Measurements from ENCODE around the gene NME2. TPM values are rescaled to one million over a fixed set of nuclear protein-coding genes. Genes with fewer than 3 reads are reported as not detected.

NME2 gene
- total and polyA plus RNA-seq, 2 experiments from 2014 or later: 393 to 585 TPM

GRCh38 chr17:51147650-51148049 lies 18.6 kb upstream of the NME2 start:
- peaks cover 2% of the 10 kb centered on the region for H3K4me1 ChIP-seq (ENCODE audit: low read depth)
- TF ChIP-seq, protein P1, sequence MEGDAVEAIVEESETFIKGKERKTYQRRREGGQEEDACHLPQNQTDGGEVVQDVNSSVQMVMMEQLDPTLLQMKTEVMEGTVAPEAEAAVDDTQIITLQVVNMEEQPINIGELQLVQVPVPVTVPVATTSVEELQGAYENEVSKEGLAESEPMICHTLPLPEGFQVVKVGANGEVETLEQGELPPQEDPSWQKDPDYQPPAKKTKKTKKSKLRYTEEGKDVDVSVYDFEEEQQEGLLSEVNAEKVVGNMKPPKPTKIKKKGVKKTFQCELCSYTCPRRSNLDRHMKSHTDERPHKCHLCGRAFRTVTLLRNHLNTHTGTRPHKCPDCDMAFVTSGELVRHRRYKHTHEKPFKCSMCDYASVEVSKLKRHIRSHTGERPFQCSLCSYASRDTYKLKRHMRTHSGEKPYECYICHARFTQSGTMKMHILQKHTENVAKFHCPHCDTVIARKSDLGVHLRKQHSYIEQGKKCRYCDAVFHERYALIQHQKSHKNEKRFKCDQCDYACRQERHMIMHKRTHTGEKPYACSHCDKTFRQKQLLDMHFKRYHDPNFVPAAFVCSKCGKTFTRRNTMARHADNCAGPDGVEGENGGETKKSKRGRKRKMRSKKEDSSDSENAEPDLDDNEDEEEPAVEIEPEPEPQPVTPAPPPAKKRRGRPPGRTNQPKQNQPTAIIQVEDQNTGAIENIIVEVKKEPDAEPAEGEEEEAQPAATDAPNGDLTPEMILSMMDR (IDR thresholded peaks at IDR 0.05; ENCODE audit: low read depth, low read length): no peak
- peak in 1 of 2 donors; percentile 19 for DNase-seq (ENCODE audit: low read depth in 1 of 2, low spot score in 1 of 2)
- H3K27ac ChIP-seq: no peak overlapping the region
- H3K4me3 ChIP-seq: no peak overlapping the region
- no peaks in the 10 kb centered on the region for H3K36me3 ChIP-seq
- H3K27me3 ChIP-seq: no peaks in the 10 kb centered on the region
- no peaks in the 10 kb centered on the region for H3K9me3 ChIP-seq (ENCODE audit: low read depth)

- Histone ChIP-seq H3K4me1 (ENCODE audit: low read depth) (peaks cover 5% of the 10 kb centered on the region), H3K9me3 (ENCODE audit: low read depth) (no peaks in the 10 kb centered on the region), H3K4me3 (no peak overlapping the region), H3K27me3 (no peaks in the 10 kb centered on the region), H3K27ac (no peak overlapping the region), H3K36me3 (no peaks in the 10 kb centered on the region)
- TF ChIP-seq, protein P1 (IDR thresholded peaks at IDR 0.05; ENCODE audit: low read depth, low read length): no peak
- no peak for DNase-seq (ENCODE audit: low read depth in 1 of 2, low spot score in 1 of 2)
Observed at GRCh38 chr17:51149163-51149562, 17.0 kb upstream of the NME2 start.

GRCh38 chr17:51150932-51151331 lies 15.3 kb upstream of the NME2 start:
- no peak for DNase-seq (ENCODE audit: low read depth in 1 of 2, low spot score in 1 of 2)
- H3K4me3 ChIP-seq: no peak overlapping the region
- peaks cover 5% of the 10 kb centered on the region for H3K4me1 ChIP-seq (ENCODE audit: low read depth)
- H3K9me3 ChIP-seq (ENCODE audit: low read depth): no peaks in the 10 kb centered on the region
- H3K27me3 ChIP-seq: no peaks in the 10 kb centered on the region
- TF ChIP-seq, protein P1 (IDR thresholded peaks at IDR 0.05; ENCODE audit: low read depth, low read length): no peak
- no peaks in the 10 kb centered on the region for H3K36me3 ChIP-seq
- H3K27ac ChIP-seq: no peak overlapping the region

GRCh38 chr17:51152766-51153209 lies 13.4 kb upstream of the NME2 start:
- no peaks in the 10 kb centered on the region for H3K9me3 ChIP-seq (ENCODE audit: low read depth)
- TF ChIP-seq, protein P1 (IDR thresholded peaks at IDR 0.05; ENCODE audit: low read depth, low read length): no peak
- no peaks in the 10 kb centered on the region for H3K27me3 ChIP-seq
- peaks cover 5% of the 10 kb centered on the region for H3K4me1 ChIP-seq (ENCODE audit: low read depth)
- H3K36me3 ChIP-seq: peaks cover 2% of the 10 kb centered on the region
- DNase-seq (ENCODE audit: low read depth in 1 of 2, low spot score in 1 of 2): peak in 1 of 2 donors; percentile 44
- peak overlapping the region; percentile 21 for H3K4me3 ChIP-seq
- H3K27ac ChIP-seq: peak overlapping the region; percentile 94

DNA sequence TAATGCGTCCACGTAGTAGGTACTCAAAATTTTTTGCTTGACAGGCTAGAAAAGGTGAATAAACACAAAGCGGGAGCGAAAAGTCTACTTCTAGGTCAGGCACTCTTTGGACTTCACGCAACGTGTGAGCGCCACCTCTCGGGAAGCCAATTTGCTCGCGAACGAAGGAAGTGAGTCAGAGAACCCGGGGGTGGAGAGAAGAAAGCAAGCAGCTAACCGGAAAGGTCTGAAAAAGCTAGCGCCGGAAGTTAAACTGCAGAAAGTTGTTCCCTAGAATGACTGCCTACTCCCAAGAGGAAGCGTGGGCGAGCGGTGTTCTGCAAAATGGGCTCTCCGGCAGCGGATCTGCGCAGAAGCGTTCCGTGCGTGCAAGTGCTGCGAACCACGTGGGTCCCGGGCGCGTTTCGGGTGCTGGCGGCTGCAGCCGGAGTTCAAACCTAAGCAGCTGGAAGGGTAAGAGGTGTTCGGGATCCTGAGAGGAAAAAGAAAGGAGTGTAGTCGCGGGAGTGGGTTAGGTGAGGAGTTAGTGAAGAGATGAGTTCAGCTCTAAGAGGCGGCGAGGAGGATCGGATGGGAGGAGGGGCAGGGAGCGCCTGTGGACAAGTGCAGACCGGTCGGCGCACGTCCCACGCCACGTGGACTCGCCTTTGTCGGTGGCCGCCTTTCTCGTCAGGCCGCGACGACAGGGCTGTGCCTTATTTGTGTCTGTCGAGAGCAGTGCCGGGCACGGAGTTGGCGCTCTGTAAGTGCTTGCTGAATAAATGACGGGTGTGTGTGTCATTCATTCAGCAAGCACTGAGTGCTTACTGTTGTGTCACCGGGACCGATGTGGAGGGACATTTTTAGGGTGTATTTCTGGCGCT lies 12.8 kb upstream of the NME2 start, which contains the start of gene NME1:
Gene NME1, plus strand, starts transcription at position 350 of the 863 bp plus-strand sequence. CDS start 2,096 bp downstream, outside the sequence.
- peak; percentile 98 to 100 for DNase-seq (ENCODE audit: low read depth in 1 of 2, low spot score in 1 of 2)
- TF ChIP-seq, protein P1 (IDR thresholded peaks at IDR 0.05; ENCODE audit: low read depth, low read length): peak; percentile 87
- peaks cover 2% of the 10 kb centered on the region for H3K36me3 ChIP-seq

More for the DNA sequence above, 12.8 kb upstream of the NME2 start, which contains the start of gene NME1:
- peak within 1 kb of the TSS; percentile 94 for H3K27ac ChIP-seq
- peak within 1 kb of the TSS; percentile 66 for H3K4me3 ChIP-seq
- peaks cover 5% of the 10 kb centered on the region for H3K4me1 ChIP-seq (ENCODE audit: low read depth)
- H3K9me3 ChIP-seq (ENCODE audit: low read depth): no peaks in the 10 kb centered on the region
- no peaks in the 10 kb centered on the region for H3K27me3 ChIP-seq

All from cardiac muscle cell (in vitro differentiated cells and primary cell).